ENCODE data around the gene EP400.

Gene EP400

DNA sequence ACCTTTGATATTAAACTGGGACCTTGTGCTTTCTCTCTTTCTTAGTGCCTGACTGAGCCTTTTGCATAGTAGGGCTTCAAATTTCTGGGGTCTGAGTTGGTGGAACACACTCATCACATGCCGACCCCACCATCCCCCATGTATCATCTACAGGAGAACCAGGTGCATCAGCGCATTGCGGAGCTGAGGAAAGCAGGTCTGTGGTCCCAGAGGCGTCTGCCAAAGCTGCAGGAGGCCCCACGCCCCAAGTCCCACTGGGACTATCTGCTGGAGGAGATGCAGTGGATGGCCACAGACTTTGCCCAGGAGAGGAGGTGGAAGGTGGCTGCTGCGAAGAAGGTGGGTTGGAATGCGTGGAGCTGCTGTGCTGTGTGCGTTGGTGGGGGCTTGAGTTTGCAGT lies 37.8 kb downstream of the EP400 start:
- DNase-seq: no peak

GRCh38 chr12:131988054-131988796 lies 38.5 kb downstream of the EP400 start:
- DNase-seq: peak; percentile 72

DNA sequence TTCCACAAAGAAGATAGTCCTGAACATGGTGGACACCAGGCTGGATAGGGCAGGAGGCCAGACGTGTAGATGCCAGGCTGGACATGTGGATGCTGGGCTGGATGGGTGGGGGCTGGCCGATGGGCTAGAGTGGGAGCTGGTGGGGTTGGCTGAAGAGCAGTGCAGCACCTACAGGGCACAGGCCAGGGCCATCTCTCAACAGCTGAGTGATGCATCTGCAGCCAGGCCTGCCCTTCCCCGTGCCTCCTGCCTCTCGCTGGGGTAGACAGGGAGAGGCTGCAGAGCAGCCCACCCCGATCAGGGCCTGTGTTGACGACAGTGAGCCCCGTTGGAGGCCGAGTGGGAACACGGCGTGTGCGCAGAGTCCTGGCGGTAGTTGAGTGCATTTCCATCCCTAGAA lies 39.3 kb downstream of the EP400 start:
- no peak for DNase-seq

GRCh38 chr12:131990066-131990979 lies 40.6 kb downstream of the EP400 start:
- DNase-seq: peak; percentile 81

- DNase-seq: no peak
Observed at GRCh38 chr12:131990980-131991305, 41.2 kb downstream of the EP400 start.

DNA sequence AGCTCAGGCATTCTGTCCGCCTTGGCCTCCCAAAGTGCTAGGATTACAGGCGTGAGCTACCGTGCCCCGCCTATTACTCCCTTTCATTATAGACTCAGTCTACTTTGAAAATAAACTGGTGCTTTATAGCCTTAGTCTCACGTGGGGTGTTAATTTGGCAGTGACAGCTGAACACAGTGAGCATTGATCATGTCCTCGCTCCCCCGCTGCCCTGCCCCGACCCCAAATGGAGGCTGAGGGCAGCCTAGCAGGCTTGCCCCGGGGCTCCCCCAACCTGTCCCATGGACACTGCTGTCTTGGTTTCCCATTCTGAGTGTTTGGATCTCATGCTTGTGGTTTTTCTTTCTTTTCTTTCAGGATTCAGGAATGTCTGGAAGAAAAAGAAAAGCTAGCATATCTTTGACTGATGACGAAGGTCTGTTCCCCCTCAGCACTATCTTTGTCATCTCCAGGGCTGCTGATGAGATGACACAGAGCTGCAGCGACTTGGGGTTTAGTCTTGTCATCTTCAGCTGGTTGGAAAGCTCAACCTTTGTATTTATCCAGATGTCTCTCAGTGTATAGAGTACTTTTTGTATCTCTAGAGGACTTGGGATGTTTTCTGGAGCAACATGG lies 42.2 kb downstream of the EP400 start:
- no peak for DNase-seq

DNA sequence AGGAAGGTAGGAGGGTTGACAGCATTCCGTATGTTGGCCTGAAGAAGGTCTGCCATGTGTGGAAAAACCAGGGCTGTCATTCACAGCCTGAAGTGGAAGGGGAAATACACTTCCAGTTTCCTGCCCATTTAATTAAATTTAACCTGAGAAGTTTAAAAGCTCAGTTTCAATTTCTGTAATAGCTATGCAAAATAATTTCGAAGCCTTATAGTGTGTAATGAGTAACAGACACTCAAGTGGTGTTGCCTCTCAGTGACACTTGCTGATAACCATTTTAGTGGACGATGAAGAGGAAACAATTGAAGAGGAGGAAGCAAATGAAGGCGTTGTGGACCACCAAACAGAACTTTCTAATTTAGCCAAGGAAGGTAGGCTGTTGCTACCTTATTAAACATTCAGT lies 44.8 kb downstream of the EP400 start:
- no peak for DNase-seq

- DNase-seq: no peak
Observed at GRCh38 chr12:132000286-132000872, 50.6 kb downstream of the EP400 start.

- no peak for DNase-seq
Observed at GRCh38 chr12:132003846-132004245, 54.1 kb downstream of the EP400 start.

GRCh38 chr12:132004946-132005345 lies 55.2 kb downstream of the EP400 start:
- no peak for DNase-seq

- no peak for DNase-seq
Observed at GRCh38 chr12:132006056-132006680, 56.4 kb downstream of the EP400 start.

- DNase-seq: no peak
Observed at GRCh38 chr12:132007041-132007440, 57.3 kb downstream of the EP400 start.

- DNase-seq: no peak
Observed at GRCh38 chr12:132009336-132009859, 59.7 kb downstream of the EP400 start.

DNA sequence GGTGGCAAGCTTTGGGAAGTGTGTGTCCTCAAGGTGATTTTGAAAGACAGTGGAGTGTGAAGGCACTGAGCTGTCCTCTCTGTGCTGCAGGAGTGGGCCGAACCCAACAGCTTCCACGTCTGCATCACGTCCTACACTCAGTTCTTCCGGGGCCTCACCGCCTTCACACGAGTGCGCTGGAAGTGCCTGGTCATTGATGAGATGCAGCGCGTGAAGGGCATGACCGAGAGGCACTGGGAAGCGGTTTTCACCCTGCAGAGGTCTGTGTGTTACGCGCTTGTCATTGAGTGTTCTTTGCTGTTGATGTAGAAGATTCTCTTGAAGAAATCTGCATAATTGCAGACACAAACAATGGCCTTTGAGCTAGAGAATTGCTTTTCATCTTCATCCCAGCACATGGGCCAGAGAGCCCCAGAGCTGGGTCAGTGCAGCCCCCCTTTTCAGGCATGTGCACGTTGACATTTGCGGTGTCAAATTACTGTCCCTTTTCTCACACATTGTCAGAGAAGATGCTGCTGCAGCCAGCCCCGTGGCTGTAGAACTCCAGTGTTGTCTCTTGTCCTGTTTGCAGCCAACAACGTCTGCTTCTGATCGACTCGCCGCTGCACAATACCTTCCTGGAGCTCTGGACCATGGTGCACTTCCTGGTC lies 63.3 kb downstream of the EP400 start:
- DNase-seq: no peak

GRCh38 chr12:132014092-132014914 lies 64.6 kb downstream of the EP400 start:
- no peak for DNase-seq

DNA sequence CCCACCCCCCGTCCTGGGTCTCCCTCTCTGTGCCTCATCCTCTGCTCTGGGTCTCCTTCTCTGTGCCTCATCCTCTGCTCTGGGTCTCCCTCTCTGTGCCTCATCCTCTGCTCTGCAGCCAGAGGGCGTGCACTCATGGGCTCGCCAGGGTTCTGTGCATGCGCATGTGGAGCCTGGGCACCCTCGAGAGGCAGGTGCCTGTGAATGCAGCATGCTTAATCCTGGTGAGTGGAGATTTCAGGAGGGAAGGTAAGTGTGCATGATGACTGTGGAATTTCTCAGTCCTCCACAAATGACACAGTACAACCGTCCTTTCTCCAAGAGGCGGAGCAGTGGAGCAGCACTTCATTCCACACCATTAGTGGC lies 65.2 kb downstream of the EP400 start:
- no peak for DNase-seq

GRCh38 chr12:132015686-132016430 lies 66.1 kb downstream of the EP400 start:
- no peak for DNase-seq

- DNase-seq: no peak
Observed at GRCh38 chr12:132018193-132018916, 68.6 kb downstream of the EP400 start.

- no peak for DNase-seq
Observed at GRCh38 chr12:132019891-132020290, 70.1 kb downstream of the EP400 start.

DNA sequence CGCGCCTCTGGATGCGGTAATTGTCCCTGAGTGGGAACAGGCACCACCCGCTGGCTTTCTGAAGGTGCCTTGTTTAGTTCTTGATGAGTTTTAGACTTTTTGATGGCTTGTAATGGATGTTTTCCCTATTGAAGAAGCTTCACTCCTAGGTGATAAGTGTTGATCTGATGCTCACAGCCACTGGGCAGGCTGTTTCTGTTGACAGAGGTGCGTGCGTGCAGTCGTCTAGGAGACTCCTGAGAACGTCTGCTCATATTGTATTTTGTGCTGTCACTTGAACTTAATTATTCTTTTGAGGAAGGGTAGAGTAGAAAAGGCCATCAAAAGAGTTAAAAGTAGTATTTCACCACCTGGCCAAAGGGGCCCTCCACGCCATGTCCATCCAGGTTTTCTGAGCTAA lies 70.5 kb downstream of the EP400 start:
- no peak for DNase-seq
